Mucosa of stomach (tissue), 1 donor: ENCODE measurements around the gene SORBS1.

Experiments
- H3K27me3 ChIP-seq: one replicate; pipeline ENCODE4 v1.7.0; 2013; ENCODE audit warnings: mild to moderate bottlenecking, low read length; ENCODE audit not compliant: control insufficient read depth, insufficient read depth
- H3K36me3 ChIP-seq: one replicate; pipeline ENCODE4 v1.7.0; 2013; ENCODE audit warnings: low read length; ENCODE audit not compliant: control insufficient read depth, insufficient read depth
- H3K4me1 ChIP-seq: one replicate; pipeline ENCODE4 v1.7.0; 2013; ENCODE audit warnings: mild to moderate bottlenecking, low read length; ENCODE audit not compliant: control insufficient read depth, insufficient read depth
- H3K4me3 ChIP-seq: one replicate; pipeline ENCODE4 v1.7.0; 2013; ENCODE audit warnings: low read length
- H3K9ac ChIP-seq: one replicate; pipeline ENCODE4 v1.7.0; 2013; ENCODE audit warnings: mild to moderate bottlenecking, low read length, moderate library complexity
- H3K9me3 ChIP-seq: one replicate; pipeline ENCODE4 v1.7.0; 2013; ENCODE audit warnings: mild to moderate bottlenecking, low read length, moderate library complexity; ENCODE audit not compliant: control insufficient read depth
- donor health status: Pancreatic carcinoma.

SORBS1 gene

GRCh38 chr10:95267251-95267650, 293.9 kb downstream of the SORBS1 start:
- H3K27me3 ChIP-seq, result no peaks in the 10 kb centered on the region
- peaks cover 49% of the 10 kb centered on the region for H3K4me1 ChIP-seq
- H3K4me3 ChIP-seq, result no peak overlapping the region
- peaks cover 6% of the 10 kb centered on the region for H3K36me3 ChIP-seq
- no peaks in the 10 kb centered on the region for H3K9me3 ChIP-seq
- H3K9ac ChIP-seq, result no peak overlapping the region

GRCh38 chr10:95266674-95267095, 294.5 kb downstream of the SORBS1 start:
- Histone ChIP-seq H3K4me3 (no peak overlapping the region), H3K9ac (peak overlapping the region; percentile 62)

GRCh38 chr10:95265572-95265971, 295.6 kb downstream of the SORBS1 start:
- H3K27me3 ChIP-seq, result no peaks in the 10 kb centered on the region
- H3K9ac ChIP-seq, result no peak overlapping the region
- peaks cover 13% of the 10 kb centered on the region for H3K36me3 ChIP-seq
- H3K4me1 ChIP-seq, result peaks cover 56% of the 10 kb centered on the region
- no peaks in the 10 kb centered on the region for H3K9me3 ChIP-seq
- H3K4me3 ChIP-seq, result no peak overlapping the region

More at GRCh38 chr10:95266674-95267095, 294.5 kb downstream of the SORBS1 start:
- Histone ChIP-seq H3K4me1 (peaks cover 49% of the 10 kb centered on the region), H3K9me3 (no peaks in the 10 kb centered on the region), H3K36me3 (peaks cover 6% of the 10 kb centered on the region), H3K27me3 (no peaks in the 10 kb centered on the region)

DNA sequence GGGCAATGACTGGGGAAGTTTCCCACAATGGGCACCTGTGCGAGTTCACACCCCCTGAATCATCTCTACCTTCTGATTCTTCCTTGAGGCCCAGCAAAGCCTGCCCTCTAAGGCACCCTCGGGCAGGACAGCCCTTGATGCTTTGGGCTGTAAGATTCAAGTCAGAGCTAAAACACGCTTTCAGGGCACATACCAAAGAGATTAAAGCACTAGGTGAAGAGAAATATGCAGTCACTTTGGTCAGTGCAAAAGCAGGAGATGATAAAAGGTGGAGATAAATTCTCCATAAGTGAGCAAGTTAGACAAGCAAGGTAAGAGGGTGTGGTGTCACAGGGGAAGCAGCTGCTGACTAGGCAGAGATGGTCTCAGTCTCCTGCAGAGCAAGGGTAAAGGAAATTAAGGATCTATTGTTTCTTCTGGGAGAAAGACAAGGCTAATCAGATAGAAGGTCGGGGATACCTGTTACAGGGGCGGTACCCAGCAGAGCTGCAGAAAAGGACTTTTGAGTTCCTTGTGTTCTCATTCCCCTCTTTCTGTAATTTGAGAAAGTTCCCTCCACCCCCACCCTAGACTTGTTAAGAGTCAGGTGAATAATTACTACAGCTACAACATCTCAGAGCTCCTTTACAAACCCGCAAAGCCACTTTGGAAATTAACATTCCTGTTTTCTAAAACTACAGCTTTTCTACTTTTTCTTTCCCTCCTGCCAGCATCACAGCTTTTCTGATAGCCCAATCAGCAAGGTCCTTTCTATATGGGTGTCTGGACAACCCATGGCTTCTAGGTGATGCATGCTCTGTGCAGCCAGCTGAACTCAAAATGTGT, 296.7 kb downstream of the SORBS1 start:
- H3K9ac ChIP-seq, result no peak overlapping the region
- H3K4me3 ChIP-seq, result no peak overlapping the region
- H3K36me3 ChIP-seq, result peaks cover 13% of the 10 kb centered on the region
- no peaks in the 10 kb centered on the region for H3K9me3 ChIP-seq
- H3K4me1 ChIP-seq, result peaks cover 58% of the 10 kb centered on the region
- no peaks in the 10 kb centered on the region for H3K27me3 ChIP-seq

DNA sequence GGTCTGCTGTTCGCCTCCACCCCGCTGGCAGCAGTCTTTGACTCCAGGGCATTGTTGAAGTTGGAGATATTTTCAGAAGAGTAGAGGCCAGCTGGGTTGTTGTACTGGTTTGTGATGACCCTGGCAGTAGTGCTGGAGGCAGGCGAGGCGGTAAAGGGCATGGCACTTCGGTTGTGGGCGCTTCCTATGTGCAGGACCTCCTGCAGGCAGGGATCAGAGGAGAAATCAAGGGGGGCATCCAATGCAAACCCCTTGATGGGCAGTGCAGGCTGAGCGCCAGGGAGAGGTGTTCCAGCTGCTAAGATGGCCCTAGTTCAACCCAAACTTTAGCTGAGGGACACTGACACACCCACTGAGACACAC, 297.3 kb downstream of the SORBS1 start:
- Histone ChIP-seq H3K4me1 (peaks cover 55% of the 10 kb centered on the region), H3K4me3 (no peak overlapping the region), H3K9me3 (no peaks in the 10 kb centered on the region), H3K27me3 (no peaks in the 10 kb centered on the region), H3K36me3 (peaks cover 13% of the 10 kb centered on the region), H3K9ac (no peak overlapping the region)

DNA sequence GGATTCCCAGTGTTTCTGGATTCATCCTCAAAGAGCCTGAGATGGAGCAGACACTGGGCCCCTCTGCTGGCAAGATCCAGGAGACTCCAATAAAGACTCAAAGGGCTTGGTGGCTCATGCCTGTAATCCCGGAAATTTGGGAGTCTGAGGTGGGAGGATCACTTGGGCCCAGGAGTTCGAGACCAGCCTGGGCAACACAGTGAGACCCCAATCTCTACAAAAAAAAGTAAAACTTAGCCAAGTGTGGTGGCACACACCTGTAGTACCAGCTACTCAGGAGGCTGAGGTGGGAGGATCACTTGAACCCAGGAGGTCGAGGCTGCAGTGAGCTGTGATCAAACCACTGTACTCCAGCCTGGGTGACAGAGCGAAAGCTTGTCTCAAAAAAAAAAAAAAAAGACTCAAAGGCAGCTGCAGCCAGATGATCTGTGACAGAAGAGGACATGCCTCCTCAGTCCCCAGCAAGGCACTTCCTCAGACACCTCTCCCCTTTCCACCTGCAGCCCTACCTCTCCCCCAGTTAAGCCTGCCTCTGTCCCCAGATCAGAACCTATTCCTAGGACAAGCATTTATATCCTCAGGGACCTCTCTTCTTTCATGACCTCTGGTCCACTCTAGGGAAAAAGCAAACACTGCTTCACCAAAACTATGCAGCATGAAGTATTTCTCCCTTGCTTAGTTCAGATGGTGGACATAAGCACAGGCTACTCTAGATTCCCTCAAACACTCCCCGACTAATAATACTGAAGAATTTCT, 298.2 kb downstream of the SORBS1 start:
- H3K36me3 ChIP-seq, result peaks cover 13% of the 10 kb centered on the region

GRCh38 chr10:95261926-95262325, 299.2 kb downstream of the SORBS1 start:
- Histone ChIP-seq H3K9ac (no peak overlapping the region), H3K27me3 (no peaks in the 10 kb centered on the region), H3K4me1 (peaks cover 43% of the 10 kb centered on the region), H3K36me3 (peaks cover 13% of the 10 kb centered on the region), H3K4me3 (no peak overlapping the region), H3K9me3 (no peaks in the 10 kb centered on the region)

More for the DNA sequence above, 298.2 kb downstream of the SORBS1 start:
- peak overlapping the region; percentile 11 for H3K9ac ChIP-seq
- H3K4me1 ChIP-seq, result peaks cover 46% of the 10 kb centered on the region
- H3K27me3 ChIP-seq, result no peaks in the 10 kb centered on the region
- H3K9me3 ChIP-seq, result no peaks in the 10 kb centered on the region
- H3K4me3 ChIP-seq, result no peak overlapping the region
